ENCODE measurements around the gene CTTNBP2NL.

The CTTNBP2NL gene

DNA sequence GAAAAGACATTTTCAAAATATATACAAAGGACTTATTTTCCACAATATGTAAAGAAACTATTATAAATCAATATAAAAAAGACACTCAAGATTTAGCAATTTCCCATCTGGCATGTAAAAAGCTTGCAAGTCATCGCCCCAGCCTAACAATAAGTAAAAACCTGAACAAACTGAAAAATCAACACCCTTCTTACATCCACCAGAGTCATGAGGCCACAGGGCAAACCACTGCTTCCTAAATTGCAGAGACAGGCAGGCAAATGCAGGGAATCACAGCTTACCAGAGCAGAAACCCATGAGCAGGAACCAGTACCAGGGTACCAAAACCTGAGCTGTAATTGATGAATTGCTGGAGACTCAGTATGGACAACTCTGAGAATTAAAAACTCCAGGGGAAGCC is 96.1 kb downstream of the CTTNBP2NL start:
- Histone ChIP-seq H3K27ac (no peak overlapping the region), H3K4me3 (ENCODE audit: low read depth in 1 of 2, low read length in 1 of 2) (no peak overlapping the region), H3K9me3 (no peaks in the 10 kb centered on the region), H3K4me1 (ENCODE audit: control insufficient read depth in 1 of 2, insufficient read depth in 1 of 2, low read depth in 1 of 2, low read length in 1 of 2) (no peaks in the 10 kb centered on the region), H3K27me3 (peaks cover 32% of the 10 kb centered on the region), H3K36me3 (no peaks in the 10 kb centered on the region)
- TF ChIP-seq, protein P1, sequence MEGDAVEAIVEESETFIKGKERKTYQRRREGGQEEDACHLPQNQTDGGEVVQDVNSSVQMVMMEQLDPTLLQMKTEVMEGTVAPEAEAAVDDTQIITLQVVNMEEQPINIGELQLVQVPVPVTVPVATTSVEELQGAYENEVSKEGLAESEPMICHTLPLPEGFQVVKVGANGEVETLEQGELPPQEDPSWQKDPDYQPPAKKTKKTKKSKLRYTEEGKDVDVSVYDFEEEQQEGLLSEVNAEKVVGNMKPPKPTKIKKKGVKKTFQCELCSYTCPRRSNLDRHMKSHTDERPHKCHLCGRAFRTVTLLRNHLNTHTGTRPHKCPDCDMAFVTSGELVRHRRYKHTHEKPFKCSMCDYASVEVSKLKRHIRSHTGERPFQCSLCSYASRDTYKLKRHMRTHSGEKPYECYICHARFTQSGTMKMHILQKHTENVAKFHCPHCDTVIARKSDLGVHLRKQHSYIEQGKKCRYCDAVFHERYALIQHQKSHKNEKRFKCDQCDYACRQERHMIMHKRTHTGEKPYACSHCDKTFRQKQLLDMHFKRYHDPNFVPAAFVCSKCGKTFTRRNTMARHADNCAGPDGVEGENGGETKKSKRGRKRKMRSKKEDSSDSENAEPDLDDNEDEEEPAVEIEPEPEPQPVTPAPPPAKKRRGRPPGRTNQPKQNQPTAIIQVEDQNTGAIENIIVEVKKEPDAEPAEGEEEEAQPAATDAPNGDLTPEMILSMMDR (IDR thresholded peaks at IDR 0.05): no peak

DNA sequence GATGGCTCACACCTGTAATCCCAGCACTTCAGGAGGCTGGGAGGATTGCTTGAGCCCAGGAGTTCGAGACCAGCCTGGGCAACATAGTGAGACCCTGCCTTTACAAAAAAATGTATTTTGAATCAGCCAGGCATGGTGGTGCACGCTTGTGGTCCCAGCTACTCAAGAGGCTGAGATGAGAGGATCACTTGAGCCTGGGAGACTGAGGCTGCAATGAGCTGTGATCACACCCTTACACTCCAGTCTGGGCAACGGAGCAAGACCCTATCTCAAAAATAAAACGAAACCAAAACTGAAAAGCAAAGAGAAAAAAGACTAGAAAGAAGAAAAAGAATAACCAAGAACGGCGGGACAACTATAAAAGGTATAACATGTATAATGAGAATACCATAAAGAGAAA is 97.3 kb downstream of the CTTNBP2NL start:
- no peaks in the 10 kb centered on the region for H3K4me1 ChIP-seq (ENCODE audit: control insufficient read depth in 1 of 2, insufficient read depth in 1 of 2, low read depth in 1 of 2, low read length in 1 of 2)
- no peak overlapping the region for H3K27ac ChIP-seq
- TF ChIP-seq, protein P1 (IDR thresholded peaks at IDR 0.05): no peak

DNA sequence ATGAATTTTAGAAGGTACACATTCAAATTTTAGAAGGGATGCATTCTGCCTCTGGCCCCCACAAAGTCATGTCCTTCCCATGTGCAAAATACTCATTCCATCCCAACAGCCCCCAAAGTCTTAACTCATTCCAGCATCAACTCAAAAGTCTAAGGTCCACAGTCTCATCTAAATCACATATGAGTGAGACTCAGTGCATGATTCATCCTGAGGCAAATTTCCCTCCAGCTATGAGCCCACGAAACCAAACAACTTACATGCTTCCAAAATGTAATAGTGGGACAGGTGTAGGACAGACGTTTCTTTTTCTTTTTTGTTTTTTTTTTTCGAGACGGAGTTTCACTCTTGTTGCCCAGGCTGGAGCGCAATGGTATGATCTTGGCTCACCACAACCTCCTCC is 100.3 kb downstream of the CTTNBP2NL start:
- no peaks in the 10 kb centered on the region for H3K4me1 ChIP-seq (ENCODE audit: control insufficient read depth in 1 of 2, insufficient read depth in 1 of 2, low read depth in 1 of 2, low read length in 1 of 2)
- H3K27ac ChIP-seq: no peak overlapping the region
- no peaks in the 10 kb centered on the region for H3K9me3 ChIP-seq
- H3K36me3 ChIP-seq: no peaks in the 10 kb centered on the region
- H3K4me3 ChIP-seq (ENCODE audit: low read depth in 1 of 2, low read length in 1 of 2): no peak overlapping the region
- TF ChIP-seq, protein P1 (IDR thresholded peaks at IDR 0.05): no peak
- peaks cover 72% of the 10 kb centered on the region for H3K27me3 ChIP-seq

More for the DNA sequence above, 97.3 kb downstream of the CTTNBP2NL start:
- Histone ChIP-seq H3K36me3 (no peaks in the 10 kb centered on the region), H3K9me3 (no peaks in the 10 kb centered on the region), H3K27me3 (peaks cover 44% of the 10 kb centered on the region), H3K4me3 (ENCODE audit: low read depth in 1 of 2, low read length in 1 of 2) (no peak overlapping the region)

DNA sequence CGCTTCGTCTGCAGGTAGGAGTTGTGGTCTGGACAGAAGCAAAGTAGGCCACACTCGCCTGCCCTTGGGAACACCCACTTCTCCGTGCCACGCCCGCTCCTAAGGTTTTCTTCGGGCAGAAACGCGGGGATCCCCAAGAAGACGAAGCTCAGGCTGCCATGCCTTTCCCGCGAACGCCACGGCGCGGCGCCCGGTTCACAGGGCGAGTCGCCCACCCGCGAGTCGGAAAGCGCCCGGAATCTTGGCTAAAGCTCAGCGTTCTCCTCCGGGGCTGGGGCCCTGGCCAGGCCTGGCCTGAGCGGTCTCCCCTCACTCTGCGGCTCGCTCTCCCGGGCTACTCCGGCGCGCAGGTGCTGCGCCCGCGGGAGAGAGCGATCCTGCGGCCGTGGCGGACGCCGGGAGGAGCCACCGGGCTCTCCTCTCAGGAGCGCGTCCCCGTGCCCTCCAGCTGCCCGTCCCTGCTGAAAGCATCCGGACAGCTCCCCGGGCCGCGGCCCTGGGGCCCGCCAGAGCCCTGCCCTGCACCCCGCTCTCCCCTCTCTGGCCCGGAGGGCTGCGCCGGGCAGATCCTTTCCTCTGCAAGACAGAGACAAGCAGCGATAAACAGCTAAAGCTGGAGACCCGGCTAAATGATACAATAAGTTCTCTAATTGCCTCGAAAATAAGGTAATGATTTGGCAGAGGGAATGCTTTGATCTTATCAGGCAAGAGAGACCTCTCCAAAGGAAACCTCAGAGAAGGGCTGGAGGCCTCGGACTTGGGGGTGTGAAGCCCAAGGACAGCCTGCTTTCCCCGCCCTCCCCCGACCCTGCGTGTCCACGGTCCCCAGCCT is 106.0 kb downstream of the CTTNBP2NL start:
- H3K9me3 ChIP-seq: no peaks in the 10 kb centered on the region
- TF ChIP-seq, protein P1 (IDR thresholded peaks at IDR 0.05): no peak
- peaks cover 0 to 6% of the 10 kb centered on the region in 2 experiments for H3K4me1 ChIP-seq (ENCODE audit: control insufficient read depth in 1 of 2, insufficient read depth in 1 of 2, low read depth in 1 of 2, low read length in 1 of 2)
- H3K27me3 ChIP-seq: peaks cover 100% of the 10 kb centered on the region
- no peak overlapping the region for H3K4me3 ChIP-seq (ENCODE audit: low read depth in 1 of 2, low read length in 1 of 2)
- no peaks in the 10 kb centered on the region for H3K36me3 ChIP-seq
- no peak overlapping the region for H3K27ac ChIP-seq

DNA sequence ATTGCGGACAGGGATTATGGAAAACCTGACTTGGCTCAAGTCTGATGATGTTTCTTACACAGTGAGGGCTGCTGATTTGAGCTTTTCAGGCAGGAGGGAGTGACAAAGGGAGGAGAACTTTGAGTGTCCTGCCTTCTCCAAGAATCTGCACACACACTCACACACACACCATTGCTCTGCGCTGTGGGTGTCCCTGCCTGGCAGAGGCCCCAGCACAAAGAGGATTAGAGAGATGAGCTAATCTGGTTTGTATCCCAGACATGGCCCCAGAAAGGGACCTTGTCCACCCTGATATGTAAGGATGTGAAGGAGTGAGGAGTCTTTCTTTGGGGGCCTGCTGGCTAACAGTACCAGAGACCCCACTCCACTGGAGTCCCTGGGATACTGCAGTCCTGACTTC is 106.8 kb downstream of the CTTNBP2NL start:
- Histone ChIP-seq H3K4me1 (ENCODE audit: control insufficient read depth in 1 of 2, insufficient read depth in 1 of 2, low read depth in 1 of 2, low read length in 1 of 2) (peaks cover 0 to 7% of the 10 kb centered on the region in 2 experiments), H3K27me3 (peaks cover 100% of the 10 kb centered on the region), H3K9me3 (no peaks in the 10 kb centered on the region), H3K4me3 (ENCODE audit: low read depth in 1 of 2, low read length in 1 of 2) (no peak overlapping the region), H3K27ac (no peak overlapping the region), H3K36me3 (no peaks in the 10 kb centered on the region)
- TF ChIP-seq, protein P1 (IDR thresholded peaks at IDR 0.05): no peak

Measured in neutrophil (primary cell).